AG04450 (cell line): ENCODE measurements around the gene SYNGR1. TPM values are rescaled to one million over a fixed set of nuclear protein-coding genes. Genes with fewer than 3 reads are reported as not detected.
"Not testable (repeated sequence)": the region's sequence is repeated elsewhere in the genome, so short reads cannot be mapped to it uniquely, and the experiment has no call there.

Experiments
- CTCF ChIA-PET: fragments of 300-600, 350-600 bp; formaldehyde crosslinking; extraction: SDS; loops from one replicate; lab custom pipeline; 2022; ENCODE audit warnings: antibody characterized with exemption, inconsistent platforms; lab: Charles Lee
- POLR2A ChIA-PET: fragments of 350-600 bp; formaldehyde crosslinking; extraction: SDS; loops from one replicate; lab custom pipeline; 2021; ENCODE audit warnings: antibody characterized with exemption, inconsistent platforms; lab: Yijun Ruan, JAX
- DNase-seq: peaks from one replicate; pipeline ENCODE4 v3.0.0-alpha.2; 2011; ENCODE audit warnings: low read depth, low spot score
- H3K27ac ChIP-seq: one replicate; pipeline ENCODE4 v1.5.1; 2012; ENCODE audit warnings: low read depth, low read length, control low read depth
- H3K27me3 ChIP-seq: one replicate; pipeline ENCODE4 v1.6.0; 2012; ENCODE audit warnings: low read length; ENCODE audit not compliant: control insufficient read depth, insufficient read depth
- H3K4me3 ChIP-seq: 2 replicates; pipeline ENCODE4 v1.5.1; 2011; ENCODE audit warnings: mild to moderate bottlenecking, low read depth, low read length, control low read depth
- H3K9me3 ChIP-seq: 2 replicates; pipeline ENCODE4 v1.5.1; 2012; ENCODE audit warnings: low read length; ENCODE audit not compliant: control insufficient read depth, insufficient read depth
- CTCF ChIP-seq: IDR thresholded peaks from 2 replicates; pipeline ENCODE4 v1.5.1; 2011; ENCODE audit warnings: low read depth, low read length, control low read depth, inconsistent platforms
- polyA plus RNA-seq: library from polyadenylated mRNA; depleted of rRNA; stranded (reverse); fragments of >200 nt; gene quantifications from 2 replicates; pipeline ENCODE4 v1.2.3, GENCODE V29; 2011

SYNGR1 gene
- polyA plus RNA-seq, 1 experiment: 20.8 TPM

DNA sequence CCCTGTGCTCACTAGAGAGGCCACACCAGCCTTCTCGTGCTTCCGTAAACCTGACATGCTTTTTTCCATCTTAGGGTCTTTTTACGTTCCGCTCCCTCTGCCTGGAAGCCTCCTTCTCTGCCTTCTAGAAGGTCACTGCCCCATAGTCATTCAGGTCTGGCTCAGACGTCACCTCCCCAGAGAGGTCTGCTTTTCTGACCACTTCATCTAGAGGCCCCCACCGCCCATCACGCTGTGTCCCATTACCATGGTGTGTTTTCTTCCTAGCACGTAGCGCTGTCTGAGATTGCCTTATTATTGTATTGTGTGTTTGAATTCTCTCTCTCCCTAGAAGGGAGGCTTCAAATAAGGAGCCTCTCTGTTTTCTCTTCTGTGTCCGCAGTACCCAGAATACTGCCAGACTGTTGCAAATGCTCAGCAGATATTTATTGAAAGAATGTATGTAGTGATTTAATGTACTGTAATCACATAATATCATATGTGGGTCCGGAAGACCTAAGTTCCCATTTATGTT is 59.8 kb downstream of the SYNGR1 start:
- H3K27me3 ChIP-seq: no peaks in the 10 kb centered on the region
- no peak overlapping the region for H3K27ac ChIP-seq
- H3K4me3 ChIP-seq: no peak overlapping the region
- no peaks in the 10 kb centered on the region for H3K9me3 ChIP-seq
- ChIA-PET POLR2A (no interaction called here), CTCF (no interaction called here)
- no peak for TF ChIP-seq CTCF
- DNase-seq: no peak

GRCh38 chr22:39410264-39410663 is 60.5 kb downstream of the SYNGR1 start:
- no peak for DNase-seq
- ChIA-PET CTCF (interaction anchor here (0.5 to 1.4 kb wide), 4 partner anchors 11 to 87 kb away, joined by 3 to 8 read pairs (median 4); partner anchors contain the start of gene TAB1), POLR2A (interaction anchor here (0.7 kb wide), 1 partner anchor 11 kb away, joined by 3 read pairs; the partner anchor contains the start of gene TAB1)
- Histone ChIP-seq H3K27ac (no peak overlapping the region), H3K4me3 (no peak overlapping the region), H3K9me3 (no peaks in the 10 kb centered on the region), H3K27me3 (no peaks in the 10 kb centered on the region)
- no peak for TF ChIP-seq CTCF

DNA sequence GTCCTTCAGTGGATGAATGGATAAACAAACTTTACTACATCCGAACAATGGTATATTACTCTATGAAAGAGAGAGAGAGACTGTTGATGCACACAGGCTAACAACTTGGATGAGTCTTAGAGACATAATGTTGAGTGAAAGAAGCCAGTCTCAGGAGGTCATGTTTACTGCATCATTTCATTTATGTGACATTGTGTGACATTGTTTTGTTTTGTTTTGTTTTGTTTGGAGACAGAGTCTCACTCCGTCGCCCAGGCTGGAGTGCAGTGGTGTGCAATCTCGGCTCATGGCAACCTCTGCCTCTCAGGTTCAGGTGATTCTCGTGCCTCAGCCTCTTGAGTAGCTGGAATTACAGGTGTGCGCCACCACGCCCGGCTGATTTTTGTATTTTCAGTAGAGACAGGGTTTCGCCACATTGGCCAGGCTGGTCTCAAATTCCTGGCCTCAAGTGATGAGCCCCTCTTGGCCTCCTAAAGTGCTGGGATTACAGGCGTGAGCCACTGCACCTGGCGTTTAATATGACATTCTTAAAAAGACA is 62.1 kb downstream of the SYNGR1 start:
- ChIA-PET CTCF (interaction anchor here (1.3 to 1.5 kb wide), 2 partner anchors 92 to 103 kb away, joined by 3 to 4 read pairs; partner anchors contain the start of gene RPL3), POLR2A (interaction anchor here (0.6 to 1.6 kb wide), 5 partner anchors 12 to 108 kb away, joined by 4 to 8 read pairs (median 6); partner anchors contain the start of genes RPL3 and TAB1)
- H3K27ac ChIP-seq, H3K27me3 ChIP-seq, H3K9me3 ChIP-seq, DNase-seq, H3K4me3 ChIP-seq: not testable (repeated sequence)

DNA sequence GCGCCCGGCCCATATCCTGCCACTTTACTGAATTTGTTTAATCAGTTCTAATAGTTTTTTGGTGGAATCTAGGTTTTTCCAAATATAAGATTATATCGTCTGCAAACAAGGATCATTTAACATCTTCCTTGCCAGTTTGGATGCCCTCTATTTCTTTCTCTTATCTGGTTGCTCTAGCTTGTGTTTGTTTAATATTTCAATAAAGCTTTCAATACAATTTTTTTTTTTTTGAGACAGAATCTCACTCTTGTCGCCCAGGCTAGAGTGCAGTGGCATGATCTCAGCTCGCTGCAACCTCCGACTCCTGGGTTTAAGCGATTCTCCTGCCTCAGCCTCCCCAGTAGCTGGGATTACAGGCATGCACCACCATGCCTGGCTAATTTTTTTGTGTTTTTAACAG is 63.4 kb downstream of the SYNGR1 start:
- not testable (repeated sequence) for H3K9me3 ChIP-seq, H3K27ac ChIP-seq, H3K27me3 ChIP-seq, H3K4me3 ChIP-seq, DNase-seq
- CTCF ChIA-PET: interaction anchor here (1.3 to 2.1 kb wide), 4 partner anchors 93 to 116 kb away, joined by 3 to 7 read pairs (median 4); partner anchors contain the start of gene RPL3
- POLR2A ChIA-PET: interaction anchor here (1.3 to 1.6 kb wide), 2 partner anchors 13 to 94 kb away, joined by 7 to 8 read pairs; partner anchors contain the start of genes RPL3 and TAB1

GRCh38 chr22:39414377-39414776 is 64.6 kb downstream of the SYNGR1 start:
- CTCF ChIA-PET: interaction anchor here (2.1 kb wide), 1 partner anchor 98 kb away, joined by 7 read pairs; no protein-coding TSS in a partner anchor
- no peak for DNase-seq
- POLR2A ChIA-PET: no interaction called here

More at GRCh38 chr22:39414377-39414776, 64.6 kb downstream of the SYNGR1 start:
- H3K9me3 ChIP-seq: no peaks in the 10 kb centered on the region; the same call in 1 of the 2 replicates
- no peak overlapping the region for H3K4me3 ChIP-seq
- H3K27me3 ChIP-seq: no peaks in the 10 kb centered on the region
- no peak for TF ChIP-seq CTCF
- H3K27ac ChIP-seq: no peak overlapping the region
